Lung (tissue), 12 donors: ENCODE data around the gene SLC38A4. TPM values are rescaled to one million over a fixed set of nuclear protein-coding genes. Genes with fewer than 3 reads are reported as not detected.

Experiments used
- ATAC-seq: fragments of 200-7000 bp; cut with Tn5 transposase; one replicate; pipeline ENCODE4 v1.9.1; 2020; ENCODE audit warnings: moderate number of reproducible peaks; ENCODE audit not compliant: insufficient read depth, low FRiP score
- DNase-seq, 3 donors: peaks; one replicate each; pipeline ENCODE4 v3.0.0-alpha.2; 2013 to 2017
- H3K27ac ChIP-seq, 2 donors: one replicate each; pipeline ENCODE4 v1.5.1; 2013; ENCODE audit warnings: mild to moderate bottlenecking in 2 of 2, moderate library complexity in 2 of 2, control low read depth in 1 of 2, inconsistent platforms in 1 of 2, low read depth in 1 of 2, low read length in 1 of 2
- H3K27me3 ChIP-seq, 3 donors: one replicate each; pipeline ENCODE4 v1.5.1; 2013; ENCODE audit warnings: low read length in 2 of 3; ENCODE audit not compliant: control insufficient read depth in 3 of 3, insufficient read depth in 3 of 3
- H3K36me3 ChIP-seq, 4 donors: one replicate each; pipeline ENCODE4 v1.5.1; 2013; ENCODE audit warnings: low read length in 4 of 4, mild to moderate bottlenecking in 1 of 4, moderate library complexity in 1 of 4; ENCODE audit not compliant: control insufficient read depth in 4 of 4, insufficient read depth in 4 of 4
- H3K4me1 ChIP-seq, 5 donors: one replicate each; pipeline ENCODE4 v1.5.1; 2013; ENCODE audit warnings: low read length in 5 of 5, mild to moderate bottlenecking in 2 of 5, moderate library complexity in 1 of 5; ENCODE audit not compliant: control insufficient read depth in 5 of 5, insufficient read depth in 5 of 5
- H3K4me3 ChIP-seq: one replicate; pipeline ENCODE4 v1.5.1; 2013; ENCODE audit warnings: mild to moderate bottlenecking, control low read depth, moderate library complexity
- H3K9ac ChIP-seq, 2 donors: one replicate each; pipeline ENCODE4 v1.5.1; 2013; ENCODE audit warnings: low read length in 2 of 2, control low read depth in 1 of 2; ENCODE audit not compliant: insufficient read depth in 1 of 2
- H3K9me3 ChIP-seq, 4 donors: one replicate each; pipeline ENCODE4 v1.5.1; 2013; ENCODE audit warnings: low read length in 3 of 4, mild to moderate bottlenecking in 1 of 4, moderate library complexity in 1 of 4; ENCODE audit not compliant: control insufficient read depth in 4 of 4, insufficient read depth in 3 of 4
- WGBS, 2 donors: extraction: QIAGEN DNeasy Blood & Tissue Kit; methylation state at CpG; one replicate each; pipeline ENCODE4 v1.1.7; 2013; 5-methylcytosine and 5-hydroxymethylcytosine counted together
- polyA plus RNA-seq, 2 donors: library from polyadenylated mRNA; stranded (reverse); fragments of 200-250 nt; gene quantifications; one replicate each; pipeline ENCODE4 v1.2.1, GENCODE V29; 2013
- total RNA-seq, 2 donors: library from RNA; depleted of rRNA in 1 of 2; stranded (reverse); fragments of >200 nt in 1 of 2; gene quantifications; one replicate each; pipeline ENCODE4 v1.2.1, GENCODE V29; 2014 to 2021
- TF ChIP-seq, protein P1 (sequence below): IDR thresholded peaks from 2 replicates; pipeline ENCODE4 v1.5.1; 2012; ENCODE audit warnings: mild to moderate bottlenecking; ENCODE audit errors: control extremely low read depth, extremely low read depth
- donor health status: control.
- donor health status: control.
- donor health status: Bipolar disorder and iron deficiency.
- donor health status: healthy.
- donor health status: DM: yes; HTN: yes; CAD: no.

Gene SLC38A4
- total and polyA plus RNA-seq, 4 donors, result 0.07 to 2.7 (median 0.45) TPM

DNA sequence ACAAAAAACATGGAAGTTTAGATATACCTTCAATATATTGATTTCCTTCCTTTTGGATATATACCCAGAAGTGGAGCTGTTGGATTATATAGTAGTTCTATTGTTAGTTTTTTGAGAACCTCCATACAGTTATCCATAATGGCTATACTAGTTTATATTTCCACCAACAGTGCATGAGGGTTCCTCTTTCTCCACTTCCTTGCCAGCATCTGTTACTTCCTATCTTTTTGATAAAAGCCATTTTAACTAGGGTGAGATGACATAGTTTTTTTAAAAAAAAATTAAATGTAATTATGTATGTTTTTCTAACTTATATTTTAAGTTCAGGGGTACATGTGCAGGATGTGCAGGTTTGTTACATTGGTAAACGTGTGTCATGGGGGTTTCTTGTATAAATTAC lies 10.0 kb upstream of the SLC38A4 start:
- ATAC-seq (no peak), DNase-seq (no peak)
- Histone ChIP-seq H3K27me3 (peaks cover 0 to 45% (median 31%) of the 10 kb centered on the region in 3 donors), H3K27ac (no peak overlapping the region), H3K9ac (no peak overlapping the region), H3K36me3 (no peaks in the 10 kb centered on the region), H3K4me3 (no peak overlapping the region), H3K9me3 (no peaks in the 10 kb centered on the region), H3K4me1 (peaks cover 0 to 13% (median 0%) of the 10 kb centered on the region in 5 donors)
- TF ChIP-seq, protein P1, sequence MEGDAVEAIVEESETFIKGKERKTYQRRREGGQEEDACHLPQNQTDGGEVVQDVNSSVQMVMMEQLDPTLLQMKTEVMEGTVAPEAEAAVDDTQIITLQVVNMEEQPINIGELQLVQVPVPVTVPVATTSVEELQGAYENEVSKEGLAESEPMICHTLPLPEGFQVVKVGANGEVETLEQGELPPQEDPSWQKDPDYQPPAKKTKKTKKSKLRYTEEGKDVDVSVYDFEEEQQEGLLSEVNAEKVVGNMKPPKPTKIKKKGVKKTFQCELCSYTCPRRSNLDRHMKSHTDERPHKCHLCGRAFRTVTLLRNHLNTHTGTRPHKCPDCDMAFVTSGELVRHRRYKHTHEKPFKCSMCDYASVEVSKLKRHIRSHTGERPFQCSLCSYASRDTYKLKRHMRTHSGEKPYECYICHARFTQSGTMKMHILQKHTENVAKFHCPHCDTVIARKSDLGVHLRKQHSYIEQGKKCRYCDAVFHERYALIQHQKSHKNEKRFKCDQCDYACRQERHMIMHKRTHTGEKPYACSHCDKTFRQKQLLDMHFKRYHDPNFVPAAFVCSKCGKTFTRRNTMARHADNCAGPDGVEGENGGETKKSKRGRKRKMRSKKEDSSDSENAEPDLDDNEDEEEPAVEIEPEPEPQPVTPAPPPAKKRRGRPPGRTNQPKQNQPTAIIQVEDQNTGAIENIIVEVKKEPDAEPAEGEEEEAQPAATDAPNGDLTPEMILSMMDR, result no peak
- 77 to 100% methylated on average over 1 of the region's 1 CpG for WGBS, 2 donors

- Histone ChIP-seq H3K27ac (no peak overlapping the region), H3K27me3 (peaks cover 0 to 80% (median 60%) of the 10 kb centered on the region in 3 donors), H3K9me3 (no peaks in the 10 kb centered on the region), H3K9ac (peak overlapping the region in 1 of 2 donors; percentile 11), H3K4me1 (peaks cover 0 to 13% (median 0%) of the 10 kb centered on the region in 5 donors), H3K36me3 (no peaks in the 10 kb centered on the region), H3K4me3 (no peak overlapping the region)
- WGBS, 2 donors, result 29 to 32% methylated on average over 16 of the region's 16 CpGs
- peak in 2 of 3 donors; percentile 23 to 61 for DNase-seq
- no peak for ATAC-seq
- TF ChIP-seq, protein P1, result no peak
These were observed 6.4 kb upstream of the SLC38A4 start for GRCh38 chr12:46832130-46832704.

GRCh38 chr12:46831335-46832129 lies 5.7 kb upstream of the SLC38A4 start:
- Histone ChIP-seq H3K9ac (peak overlapping the region in 1 of 2 donors; percentile 11), H3K9me3 (no peaks in the 10 kb centered on the region), H3K36me3 (no peaks in the 10 kb centered on the region), H3K27ac (peak overlapping the region in 1 of 2 donors; percentile 49), H3K4me3 (no peak overlapping the region), H3K27me3 (peaks cover 0 to 87% (median 64%) of the 10 kb centered on the region in 3 donors), H3K4me1 (peaks cover 0 to 13% (median 0%) of the 10 kb centered on the region in 5 donors)
- WGBS, 2 donors, result 2 to 4% methylated on average over 53 of the region's 53 CpGs
- TF ChIP-seq, protein P1, result no peak
- no peak for ATAC-seq
- DNase-seq, result peak; percentile 31 to 42 (median 37)
